SU-DHL-6 (cell line): ENCODE results near the gene RAB20.

Experiments
- CTCF ChIP-seq: fragments of 200-600 bp; sonication (generic); IDR thresholded peaks from one replicate; pipeline ENCODE4 v1.5.1; 2017; ENCODE audit warnings: antibody characterized with exemption, mild to moderate bottlenecking, low read length, moderate library complexity; ENCODE audit not compliant: insufficient read depth, poor library complexity, severe bottlenecking
- EZH2phosphoT487 ChIP-seq: fragments of 200-600 bp; sonication (generic), shearing (Covaris generic); conservative IDR thresholded peaks from 2 replicates; pipeline ENCODE4 v1.6.1; 2018; ENCODE audit warnings: mild to moderate bottlenecking, antibody characterized with exemption, low read length, moderate library complexity, mixed read lengths

GRCh38 chr13:110518571-110518970 lies 43.0 kb downstream of the RAB20 start:
- TF ChIP-seq CTCF (no peak), EZH2phosphoT487 (no peak)
